Measurements from ENCODE around the gene GOLGA1. TPM values are rescaled to one million over a fixed set of nuclear protein-coding genes. Genes with fewer than 3 reads are reported as not detected.

Gene GOLGA1
- total and polyA plus RNA-seq, 10 of the 15 experiments (the other 5 are each of a cell fraction or from before 2014, with no cell fraction given): 2.9 to 14.1 (median 8.1) TPM

DNA sequence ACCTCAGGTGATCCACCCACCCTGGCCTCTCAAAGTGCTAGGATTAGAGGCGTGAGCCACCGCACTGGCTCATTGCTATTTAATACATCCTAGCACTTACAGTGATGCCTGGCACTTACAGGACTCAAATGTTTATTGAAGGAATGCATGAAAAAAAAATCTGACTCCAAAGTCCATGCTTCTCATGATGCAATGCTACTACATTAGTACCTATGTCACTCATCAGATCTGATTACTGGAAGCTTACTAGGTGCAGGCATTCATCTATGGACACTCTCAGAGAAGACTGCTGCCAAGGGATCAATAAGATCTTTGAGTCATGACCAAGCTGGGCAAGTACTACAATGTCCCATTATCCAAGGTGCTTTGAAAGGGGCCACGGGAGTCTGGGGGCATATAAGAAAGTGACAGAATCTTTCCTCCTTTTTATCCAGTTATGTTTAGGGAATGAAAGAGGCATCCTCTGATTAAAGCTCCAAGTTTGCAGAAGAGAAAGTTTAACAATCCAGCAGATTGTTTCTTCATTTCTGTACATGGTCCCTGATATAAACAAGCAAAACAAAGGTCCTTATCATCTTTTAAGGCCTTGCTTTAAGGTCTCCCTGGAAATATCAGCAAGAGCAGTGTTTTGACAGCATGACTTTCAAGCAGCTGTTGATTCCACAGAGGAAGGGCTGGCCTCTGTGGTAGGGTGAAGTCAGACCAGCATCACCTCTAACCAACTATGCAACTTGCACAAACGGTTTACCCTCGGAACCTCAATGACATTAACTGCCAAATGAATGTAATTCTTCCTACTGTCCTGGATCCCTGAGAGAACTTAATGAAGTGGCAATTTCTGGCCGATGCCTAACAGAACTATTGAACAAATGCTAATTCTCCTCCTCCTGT is 43.1 kb downstream of the GOLGA1 start:
- 94% methylated on average over 6 of the region's 6 CpGs for WGBS (ENCODE audit: insufficient coverage, insufficient replicate concordance, low lambda C conversion rate, missing lambda C conversion rate)
- TF ChIP-seq, protein P1, sequence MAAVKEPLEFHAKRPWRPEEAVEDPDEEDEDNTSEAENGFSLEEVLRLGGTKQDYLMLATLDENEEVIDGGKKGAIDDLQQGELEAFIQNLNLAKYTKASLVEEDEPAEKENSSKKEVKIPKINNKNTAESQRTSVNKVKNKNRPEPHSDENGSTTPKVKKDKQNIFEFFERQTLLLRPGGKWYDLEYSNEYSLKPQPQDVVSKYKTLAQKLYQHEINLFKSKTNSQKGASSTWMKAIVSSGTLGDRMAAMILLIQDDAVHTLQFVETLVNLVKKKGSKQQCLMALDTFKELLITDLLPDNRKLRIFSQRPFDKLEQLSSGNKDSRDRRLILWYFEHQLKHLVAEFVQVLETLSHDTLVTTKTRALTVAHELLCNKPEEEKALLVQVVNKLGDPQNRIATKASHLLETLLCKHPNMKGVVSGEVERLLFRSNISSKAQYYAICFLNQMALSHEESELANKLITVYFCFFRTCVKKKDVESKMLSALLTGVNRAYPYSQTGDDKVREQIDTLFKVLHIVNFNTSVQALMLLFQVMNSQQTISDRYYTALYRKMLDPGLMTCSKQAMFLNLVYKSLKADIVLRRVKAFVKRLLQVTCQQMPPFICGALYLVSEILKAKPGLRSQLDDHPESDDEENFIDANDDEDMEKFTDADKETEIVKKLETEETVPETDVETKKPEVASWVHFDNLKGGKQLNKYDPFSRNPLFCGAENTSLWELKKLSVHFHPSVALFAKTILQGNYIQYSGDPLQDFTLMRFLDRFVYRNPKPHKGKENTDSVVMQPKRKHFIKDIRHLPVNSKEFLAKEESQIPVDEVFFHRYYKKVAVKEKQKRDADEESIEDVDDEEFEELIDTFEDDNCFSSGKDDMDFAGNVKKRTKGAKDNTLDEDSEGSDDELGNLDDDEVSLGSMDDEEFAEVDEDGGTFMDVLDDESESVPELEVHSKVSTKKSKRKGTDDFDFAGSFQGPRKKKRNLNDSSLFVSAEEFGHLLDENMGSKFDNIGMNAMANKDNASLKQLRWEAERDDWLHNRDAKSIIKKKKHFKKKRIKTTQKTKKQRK (IDR thresholded peaks at IDR 0.05; ENCODE audit: low read depth, low read length): no peak
- TF ChIP-seq, protein P2, sequence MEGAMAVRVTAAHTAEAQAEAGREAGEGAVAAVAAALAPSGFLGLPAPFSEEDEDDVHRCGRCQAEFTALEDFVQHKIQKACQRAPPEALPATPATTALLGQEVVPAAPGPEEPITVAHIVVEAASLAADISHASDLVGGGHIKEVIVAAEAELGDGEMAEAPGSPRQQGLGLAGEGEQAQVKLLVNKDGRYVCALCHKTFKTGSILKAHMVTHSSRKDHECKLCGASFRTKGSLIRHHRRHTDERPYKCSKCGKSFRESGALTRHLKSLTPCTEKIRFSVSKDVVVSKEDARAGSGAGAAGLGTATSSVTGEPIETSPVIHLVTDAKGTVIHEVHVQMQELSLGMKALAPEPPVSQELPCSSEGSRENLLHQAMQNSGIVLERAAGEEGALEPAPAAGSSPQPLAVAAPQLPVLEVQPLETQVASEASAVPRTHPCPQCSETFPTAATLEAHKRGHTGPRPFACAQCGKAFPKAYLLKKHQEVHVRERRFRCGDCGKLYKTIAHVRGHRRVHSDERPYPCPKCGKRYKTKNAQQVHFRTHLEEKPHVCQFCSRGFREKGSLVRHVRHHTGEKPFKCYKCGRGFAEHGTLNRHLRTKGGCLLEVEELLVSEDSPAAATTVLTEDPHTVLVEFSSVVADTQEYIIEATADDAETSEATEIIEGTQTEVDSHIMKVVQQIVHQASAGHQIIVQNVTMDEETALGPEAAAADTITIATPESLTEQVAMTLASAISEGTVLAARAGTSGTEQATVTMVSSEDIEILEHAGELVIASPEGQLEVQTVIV (IDR thresholded peaks at IDR 0.05; ENCODE audit: borderline replicate concordance, partially characterized antibody): no peak
- TF ChIP-seq SRF (IDR thresholded peaks at IDR 0.05; ENCODE audit: low read depth in 2 of 2, low read length in 2 of 2) (no peak), TCF7 (IDR thresholded peaks at IDR 0.05; ENCODE audit: borderline replicate concordance) (no peak), ATF7 (IDR thresholded peaks at IDR 0.05; ENCODE audit: low read depth) (no peak), BHLHE40 (IDR thresholded peaks at IDR 0.05; ENCODE audit: borderline replicate concordance in 1 of 2, low read depth in 2 of 2, low read length in 1 of 2) (no peak), NR2F1 (conservative IDR thresholded peaks at IDR 0.05) (no peak), TBL1XR1 (IDR thresholded peaks at IDR 0.05; ENCODE audit: low read depth, low read length) (no peak), SUZ12 (IDR thresholded peaks at IDR 0.05; ENCODE audit: unreplicated experiment) (no peak), CHD1 (IDR thresholded peaks at IDR 0.05; ENCODE audit: low read depth, low read length) (no peak), EGR1 (IDR thresholded peaks at IDR 0.05; ENCODE audit: borderline replicate concordance in 1 of 2, low read depth in 2 of 2, low read length in 2 of 2) (no peak), CBX5 (IDR thresholded peaks at IDR 0.05; ENCODE audit: low read depth) (no peak)
- RAD21 ChIA-PET (ENCODE audit: unreplicated experiment): no interaction called here
- in situ Hi-C loops (cut with MboI) (no loop called here), intact Hi-C loops (cut with micrococcal nuclease; ENCODE audit: unreplicated experiment) (no loop called here)
- Histone ChIP-seq H4K20me1 (ENCODE audit: control insufficient read depth, insufficient read depth) (no peaks in the 10 kb centered on the region), H3K79me2 (ENCODE audit: control insufficient read depth, insufficient read depth, low read length) (no peaks in the 10 kb centered on the region), H3K27ac (ENCODE audit: control insufficient read depth, insufficient read depth) (no peak overlapping the region), H3K4me2 (ENCODE audit: control insufficient read depth, insufficient read depth) (no peak overlapping the region), H3K4me1 (ENCODE audit: control insufficient read depth, insufficient read depth, low read length) (no peaks in the 10 kb centered on the region), H3K4me3 (no peak overlapping the region), H3K36me3 (ENCODE audit: control insufficient read depth in 2 of 2, insufficient read depth in 2 of 2, low read length in 1 of 2) (peaks cover 9 to 21% of the 10 kb centered on the region in 2 experiments; a peak in 3 of 4 replicates), H2AFZ (ENCODE audit: control insufficient read depth, low read depth, low read length) (no peak overlapping the region), H3K27me3 (replicated peaks in 1 of 2; ENCODE audit: control insufficient read depth in 2 of 2, insufficient read depth in 2 of 2, low read length in 1 of 2) (no peaks in the 10 kb centered on the region), H3K9me3 (replicated peaks; ENCODE audit: control insufficient read depth, insufficient read depth, low read length) (no peaks in the 10 kb centered on the region), H3K9ac (ENCODE audit: control insufficient read depth, insufficient read depth, low read length) (no peak overlapping the region)
- DNase-seq (ENCODE audit: low read depth, low spot score) (no peak), FAIRE-seq (no peak), ATAC-seq (no peak)
- no TSS peak for BruUV-seq (replicated peaks)
- SMC1A ChIA-PET (ENCODE audit: uncharacterized antibody, unreplicated experiment): no interaction called here
- CTCF ChIA-PET: no interaction called here
- POLR2A ChIA-PET: no interaction called here
